Stimulated activated effector memory CD8-positive, alpha-beta T cell treated with anti-CD3 and anti-CD28 coated beads, Interleukin-12 subunit alpha, Interleukin-12 subunit beta, amount 100 ng/mL, for 72 hours (primary cell): ENCODE results near the gene ZNRF4.
"Not testable (repeated sequence)": the region's sequence is repeated elsewhere in the genome, so short reads cannot be mapped to it uniquely, and the experiment has no call there.

ENCODE experiments used
- ATAC-seq: fragments of 150-1000 bp; cut with Tn5 transposase; 2 replicates; pipeline ENCODE4 v1.10.0; 2021
- DNase-seq, 2 donors: peaks; one replicate each; pipeline ENCODE4 v3.0.0; 2021 to 2022; ENCODE audit warnings: low spot score in 2 of 2
- H3K27ac Mint-ChIP-seq: one replicate; pipeline ENCODE4 v1.8.0; 2022; ENCODE audit warnings: mild to moderate bottlenecking, mixed read lengths
- H3K36me3 Mint-ChIP-seq: one replicate; pipeline ENCODE4 v1.8.0; 2022; ENCODE audit warnings: mild to moderate bottlenecking, mixed read lengths
- H3K4me1 Mint-ChIP-seq: one replicate; pipeline ENCODE4 v1.8.0; 2022; ENCODE audit warnings: mixed read lengths
- H3K4me3 Mint-ChIP-seq: one replicate; pipeline ENCODE4 v1.8.0; 2022; ENCODE audit warnings: mild to moderate bottlenecking, mixed read lengths
- H3K9me3 Mint-ChIP-seq: one replicate; pipeline ENCODE4 v1.8.0; 2022; ENCODE audit warnings: mixed read lengths

ZNRF4 gene

GRCh38 chr19:5455367-5456129, at the start of gene ZNRF4:
Gene ZNRF4 (plus strand): TSS chr19:5455417. CDS start chr19:5455492, 75 bp downstream.
- Mint-ChIP-seq H3K4me1 (no peaks in the 10 kb centered on the region), H3K9me3 (no peaks in the 10 kb centered on the region), H3K4me3 (no peak within 1 kb of the TSS), H3K36me3 (no peaks in the 10 kb centered on the region), H3K27ac (no peak within 1 kb of the TSS)
- no peak for DNase-seq
- ATAC-seq, result peak; percentile 19

- DNase-seq, H3K4me1 Mint-ChIP-seq, H3K36me3 Mint-ChIP-seq, ATAC-seq, H3K4me3 Mint-ChIP-seq, H3K27ac Mint-ChIP-seq: not testable (repeated sequence)
- H3K9me3 Mint-ChIP-seq, result peaks cover 18% of the 10 kb centered on the region
These were observed 49.0 kb upstream of the ZNRF4 start for GRCh38 chr19:5406198-5406597.

- H3K36me3 Mint-ChIP-seq, result no peaks in the 10 kb centered on the region
- H3K4me3 Mint-ChIP-seq, result no peak overlapping the region
- no peaks in the 10 kb centered on the region for H3K4me1 Mint-ChIP-seq
- ATAC-seq (no peak), DNase-seq (no peak)
- no peak overlapping the region for H3K27ac Mint-ChIP-seq
- H3K9me3 Mint-ChIP-seq, result peaks cover 18% of the 10 kb centered on the region
These were observed 48.4 kb upstream of the ZNRF4 start for GRCh38 chr19:5406816-5407215.

DNA sequence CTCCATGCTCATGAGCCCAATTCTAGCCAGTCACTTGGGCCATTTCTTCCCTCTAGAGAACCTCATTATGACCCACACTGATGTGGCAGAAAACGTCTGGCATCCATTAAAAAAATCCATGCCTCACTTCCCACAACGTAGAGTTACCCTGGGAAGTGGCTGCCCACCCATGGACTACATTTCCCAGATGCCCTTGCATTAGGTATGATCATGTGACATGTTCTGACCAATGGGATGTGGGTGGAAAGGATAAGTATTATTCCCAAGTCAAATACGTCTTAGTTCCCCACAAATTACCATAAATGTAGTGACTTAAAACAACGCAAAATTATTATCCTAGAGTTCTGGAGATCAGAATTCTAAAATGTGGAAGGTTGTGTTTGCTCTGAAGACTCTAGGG, 47.9 kb upstream of the ZNRF4 start:
- H3K36me3 Mint-ChIP-seq, result no peaks in the 10 kb centered on the region
- H3K27ac Mint-ChIP-seq, result no peak overlapping the region
- peaks cover 18% of the 10 kb centered on the region for H3K9me3 Mint-ChIP-seq
- H3K4me1 Mint-ChIP-seq, result no peaks in the 10 kb centered on the region
- ATAC-seq (no peak), DNase-seq (no peak)
- H3K4me3 Mint-ChIP-seq, result no peak overlapping the region

DNA sequence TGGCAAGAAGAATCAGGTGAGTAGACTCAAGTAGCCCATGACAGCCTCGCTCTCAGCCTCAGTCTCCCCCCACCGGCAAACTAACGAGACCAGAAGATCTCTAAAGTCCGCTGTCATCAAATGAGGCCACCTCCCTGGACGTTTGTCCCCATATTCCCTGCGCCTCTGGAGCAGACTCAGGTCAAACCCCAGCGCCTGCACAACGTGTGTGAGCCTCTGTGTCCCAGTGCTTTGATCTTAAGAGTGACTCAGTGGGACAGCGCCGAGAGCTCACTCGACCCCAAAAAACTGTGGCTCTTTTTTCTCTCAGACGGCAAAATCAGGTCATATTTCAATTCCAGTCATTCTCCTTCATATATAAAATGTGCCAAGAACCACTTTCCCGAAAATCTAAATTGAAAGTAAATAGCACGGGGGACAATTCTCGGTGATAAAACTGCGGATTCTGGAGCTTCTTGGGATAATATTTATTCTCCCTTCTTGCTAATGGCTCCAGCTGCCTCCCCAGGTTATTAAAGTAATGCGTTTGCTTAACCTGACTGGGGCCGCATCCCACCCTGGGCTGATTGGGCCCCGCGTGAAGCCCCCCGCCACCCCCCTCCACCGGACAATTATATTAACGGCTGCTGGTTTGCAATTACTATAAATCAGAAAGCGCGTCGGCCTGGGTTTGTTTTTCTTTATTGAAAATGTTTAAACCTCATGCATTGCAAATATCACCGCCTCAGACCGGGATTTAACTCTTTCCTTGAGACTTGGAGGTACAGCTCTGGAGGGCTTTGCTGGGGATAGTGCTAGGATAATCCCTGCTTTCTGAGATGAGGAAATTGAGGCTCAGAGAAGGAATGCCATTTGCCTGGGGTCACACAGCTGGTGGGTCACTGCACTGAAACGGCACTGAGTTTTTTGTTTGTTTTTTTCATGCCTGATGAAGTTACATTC, 37.5 kb upstream of the ZNRF4 start:
- no peak overlapping the region for H3K4me3 Mint-ChIP-seq
- ATAC-seq, result no peak
- no peaks in the 10 kb centered on the region for H3K4me1 Mint-ChIP-seq
- no peak overlapping the region for H3K27ac Mint-ChIP-seq
- no peak for DNase-seq
- H3K9me3 Mint-ChIP-seq, result no peaks in the 10 kb centered on the region
- H3K36me3 Mint-ChIP-seq, result no peaks in the 10 kb centered on the region

- Mint-ChIP-seq H3K27ac (no peak overlapping the region), H3K4me3 (no peak overlapping the region), H3K9me3 (no peaks in the 10 kb centered on the region), H3K4me1 (no peaks in the 10 kb centered on the region), H3K36me3 (no peaks in the 10 kb centered on the region)
- DNase-seq (no peak), ATAC-seq (no peak)
These were observed 36.5 kb upstream of the ZNRF4 start for GRCh38 chr19:5418677-5419076.

DNA sequence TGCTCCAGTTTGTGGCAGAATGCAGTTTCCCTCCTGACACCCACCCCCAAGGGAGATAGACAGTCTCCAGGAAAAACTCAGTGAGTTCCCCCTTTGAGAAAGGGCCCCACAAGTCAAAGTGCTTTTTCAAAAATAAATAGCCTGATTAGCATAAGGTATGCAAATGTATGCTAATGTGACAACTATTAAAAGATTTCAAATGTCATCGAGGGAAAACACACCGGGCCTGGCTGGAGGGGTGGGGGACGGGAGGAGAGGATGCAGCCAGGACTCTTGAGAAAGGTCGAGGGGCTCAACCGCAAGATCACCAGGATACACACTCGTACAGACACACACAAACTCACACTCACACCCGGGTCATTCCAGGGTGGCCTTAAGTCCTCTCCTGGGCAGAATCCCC, 34.3 kb upstream of the ZNRF4 start:
- Mint-ChIP-seq H3K36me3 (no peaks in the 10 kb centered on the region), H3K4me1 (no peaks in the 10 kb centered on the region)

DNA sequence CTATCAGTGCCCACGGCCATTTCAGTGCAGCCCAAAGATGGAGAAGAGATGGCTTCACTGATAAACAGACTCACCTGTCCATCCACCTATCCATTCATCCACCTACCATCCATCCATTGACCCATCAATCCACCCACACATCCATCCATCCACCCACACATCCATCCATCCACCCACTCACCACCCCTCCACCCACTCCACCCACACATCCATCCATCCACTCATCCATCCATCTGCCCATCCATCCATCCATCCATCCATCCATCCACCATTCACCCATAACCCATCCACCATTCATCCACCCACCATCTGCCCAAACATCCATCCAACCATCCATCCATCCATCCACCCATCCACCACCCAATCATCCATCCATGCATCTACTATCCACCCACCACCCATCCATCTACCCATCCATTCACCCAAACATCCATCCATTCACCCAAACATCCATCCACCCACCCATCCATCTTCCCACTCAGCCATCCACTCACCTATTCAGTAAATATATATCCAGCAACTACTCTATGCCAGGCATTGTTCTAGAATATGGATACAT, 31.6 kb upstream of the ZNRF4 start:
- DNase-seq, result no peak
- Mint-ChIP-seq H3K9me3 (no peaks in the 10 kb centered on the region), H3K4me3 (no peak overlapping the region), H3K4me1 (no peaks in the 10 kb centered on the region), H3K27ac (no peak overlapping the region), H3K36me3 (no peaks in the 10 kb centered on the region)
- no peak for ATAC-seq

More for the DNA sequence above, 34.3 kb upstream of the ZNRF4 start:
- DNase-seq (no peak), ATAC-seq (no peak)
- Mint-ChIP-seq H3K4me3 (no peak overlapping the region), H3K9me3 (no peaks in the 10 kb centered on the region), H3K27ac (no peak overlapping the region)

DNA sequence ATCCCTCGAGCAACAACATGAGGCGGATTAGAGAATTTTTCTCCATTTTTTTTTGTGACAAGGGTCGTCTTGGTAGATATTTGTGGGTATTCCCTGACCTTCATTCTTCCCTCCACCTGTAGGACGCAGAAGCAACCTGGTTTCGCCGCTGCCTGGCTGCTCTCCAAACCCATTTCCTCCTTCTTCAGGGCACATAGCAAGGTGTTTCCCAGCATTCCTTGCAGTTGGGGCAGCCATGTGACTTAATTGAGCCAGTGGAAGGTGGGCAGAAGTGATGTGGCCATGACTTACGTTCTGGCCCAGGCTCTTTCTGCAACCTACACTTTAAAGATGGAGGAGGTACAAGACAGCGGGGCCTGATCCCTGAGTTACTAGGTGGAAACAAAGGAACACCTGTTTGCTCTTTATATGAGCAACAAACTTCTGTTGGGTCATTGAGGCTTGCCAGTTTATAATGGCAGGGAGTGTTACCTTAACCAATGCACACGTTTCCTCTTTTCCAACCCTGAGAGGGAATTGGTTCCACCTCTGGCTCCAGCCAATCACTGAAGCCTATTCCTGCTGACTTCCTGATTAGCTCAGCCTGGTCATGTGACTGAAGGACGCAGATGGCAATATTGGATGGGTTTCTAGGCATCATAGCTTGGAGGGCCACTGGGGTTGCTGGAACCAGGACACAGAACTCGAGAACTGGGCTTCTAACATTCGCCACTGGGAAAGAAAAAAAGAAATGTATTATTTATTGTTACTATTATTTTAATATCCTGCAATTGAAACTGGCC, 30.8 kb upstream of the ZNRF4 start:
- no peak overlapping the region for H3K27ac Mint-ChIP-seq
- H3K4me1 Mint-ChIP-seq, result no peaks in the 10 kb centered on the region
- ATAC-seq, result no peak
- H3K36me3 Mint-ChIP-seq, result no peaks in the 10 kb centered on the region
- no peak for DNase-seq
- H3K9me3 Mint-ChIP-seq, result no peaks in the 10 kb centered on the region
- H3K4me3 Mint-ChIP-seq, result no peak overlapping the region

- Mint-ChIP-seq H3K27ac (no peak overlapping the region), H3K9me3 (no peaks in the 10 kb centered on the region), H3K36me3 (no peaks in the 10 kb centered on the region), H3K4me3 (no peak overlapping the region), H3K4me1 (no peaks in the 10 kb centered on the region)
- DNase-seq (no peak), ATAC-seq (no peak)
These were observed 30.0 kb upstream of the ZNRF4 start for GRCh38 chr19:5425260-5425659.

GRCh38 chr19:5430237-5430636, 25.0 kb upstream of the ZNRF4 start:
- Mint-ChIP-seq H3K36me3 (no peaks in the 10 kb centered on the region), H3K27ac (no peak overlapping the region), H3K9me3 (no peaks in the 10 kb centered on the region), H3K4me3 (no peak overlapping the region), H3K4me1 (peaks cover 10% of the 10 kb centered on the region)
- ATAC-seq (no peak), DNase-seq (no peak)

GRCh38 chr19:5432687-5433086, 22.5 kb upstream of the ZNRF4 start:
- Mint-ChIP-seq H3K4me1 (peaks cover 18% of the 10 kb centered on the region), H3K27ac (no peak overlapping the region), H3K36me3 (no peaks in the 10 kb centered on the region), H3K4me3 (no peak overlapping the region), H3K9me3 (no peaks in the 10 kb centered on the region)
- ATAC-seq, result no peak
- DNase-seq, result no peak

DNA sequence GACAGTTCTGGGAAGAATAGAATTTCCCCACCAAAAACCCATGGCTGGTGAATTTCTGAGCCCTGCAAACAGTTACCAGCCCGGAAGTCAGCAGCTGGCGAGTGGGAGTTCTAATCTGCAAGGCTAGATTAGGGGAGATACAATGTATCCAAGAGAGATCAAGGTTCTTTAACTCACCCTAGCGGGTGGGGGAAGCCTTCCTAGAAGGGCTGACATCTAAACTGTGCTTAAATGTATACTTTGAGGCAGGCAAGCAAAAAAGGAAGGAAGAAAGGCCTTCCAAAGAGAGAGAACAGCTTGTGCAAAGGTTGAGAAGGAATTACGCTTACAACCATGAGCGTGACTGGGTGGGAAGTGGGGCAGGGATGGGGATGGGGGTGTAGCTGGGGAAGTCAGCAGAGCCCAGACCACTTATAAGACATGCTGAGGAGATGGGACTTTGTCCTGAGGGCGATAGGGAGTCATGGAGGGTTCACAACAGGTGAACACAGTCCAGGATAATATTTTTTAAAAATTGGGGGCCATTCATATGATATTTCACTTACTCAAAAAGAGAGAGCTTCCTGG, 20.8 kb upstream of the ZNRF4 start:
- Mint-ChIP-seq H3K9me3 (no peaks in the 10 kb centered on the region), H3K4me1 (peaks cover 18% of the 10 kb centered on the region), H3K27ac (no peak overlapping the region), H3K4me3 (no peak overlapping the region), H3K36me3 (no peaks in the 10 kb centered on the region)
- DNase-seq (no peak), ATAC-seq (no peak)

- ATAC-seq, result peak; percentile 97
- no peak overlapping the region for H3K4me3 Mint-ChIP-seq
- H3K36me3 Mint-ChIP-seq, result no peaks in the 10 kb centered on the region
- DNase-seq, result peak in 1 of 2 donors; percentile 50
- peaks cover 18% of the 10 kb centered on the region for H3K4me1 Mint-ChIP-seq
- H3K9me3 Mint-ChIP-seq, result no peaks in the 10 kb centered on the region
- no peak overlapping the region for H3K27ac Mint-ChIP-seq
These were observed 20.1 kb upstream of the ZNRF4 start for GRCh38 chr19:5434970-5435641.
